ENCODE data around the gene PDZRN4. TPM values are rescaled to one million over a fixed set of nuclear protein-coding genes. Genes with fewer than 3 reads are reported as not detected.
"Not testable (repeated sequence)": the region's sequence is repeated elsewhere in the genome, so short reads cannot be mapped to it uniquely, and the experiment has no call there.

The PDZRN4 gene
- total RNA-seq, result not detected

DNA sequence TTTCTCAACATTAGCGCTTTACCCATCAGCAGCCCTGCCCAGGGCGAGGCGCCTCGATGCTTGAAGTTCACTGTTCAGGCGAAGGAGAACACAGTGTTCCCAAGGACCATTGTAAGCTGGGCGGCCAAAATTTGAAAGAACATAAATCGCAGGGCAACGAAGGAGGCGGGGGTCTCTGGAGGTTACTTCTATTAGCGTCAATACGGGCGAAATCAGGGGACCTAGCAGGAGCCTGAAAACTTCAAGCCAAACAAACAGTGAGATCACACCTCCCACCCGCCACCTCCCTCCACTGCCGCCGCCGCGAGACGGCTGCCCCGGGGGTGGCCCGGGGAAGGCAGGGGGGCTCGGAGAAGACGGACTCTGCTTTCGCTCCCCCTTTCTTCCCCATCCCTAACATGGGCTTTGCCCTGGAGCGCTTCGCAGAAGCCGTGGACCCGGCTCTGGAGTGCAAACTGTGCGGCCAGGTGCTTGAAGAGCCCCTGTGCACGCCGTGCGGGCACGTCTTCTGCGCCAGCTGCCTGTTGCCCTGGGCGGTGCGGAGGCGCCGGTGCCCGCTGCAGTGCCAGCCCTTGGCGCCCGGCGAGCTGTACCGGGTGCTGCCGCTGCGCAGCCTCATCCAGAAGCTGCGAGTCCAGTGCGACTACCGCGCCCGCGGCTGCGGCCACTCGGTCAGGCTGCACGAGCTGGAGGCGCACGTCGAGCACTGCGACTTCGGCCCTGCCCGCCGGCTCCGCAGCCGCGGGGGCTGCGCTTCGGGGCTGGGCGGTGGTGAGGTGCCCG, at the start of gene PDZRN4:
TSS of gene PDZRN4 (plus strand) at position 263 of the 783 bp plus-strand sequence.
- no peak for DNase-seq

DNA sequence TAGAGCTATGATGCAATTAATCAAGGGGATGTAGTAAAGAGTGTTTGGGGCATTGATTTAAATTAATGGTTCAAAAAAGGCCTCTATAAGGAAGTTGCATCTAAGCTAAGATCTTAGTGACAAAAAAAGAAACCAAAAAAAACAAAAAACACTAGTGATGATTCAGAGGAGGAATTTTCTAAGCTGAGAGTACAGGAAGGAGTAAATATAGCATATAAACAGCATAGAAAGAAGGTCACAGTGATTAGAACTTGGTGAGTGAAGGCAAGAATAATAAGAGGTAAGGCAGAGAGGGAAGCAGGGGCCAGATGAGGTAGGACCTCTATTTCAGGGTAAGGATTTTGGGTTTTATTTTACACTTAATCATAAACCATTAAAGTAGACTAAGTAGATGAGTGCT, 48.0 kb upstream of the PDZRN4 start:
- no peak for DNase-seq

DNA sequence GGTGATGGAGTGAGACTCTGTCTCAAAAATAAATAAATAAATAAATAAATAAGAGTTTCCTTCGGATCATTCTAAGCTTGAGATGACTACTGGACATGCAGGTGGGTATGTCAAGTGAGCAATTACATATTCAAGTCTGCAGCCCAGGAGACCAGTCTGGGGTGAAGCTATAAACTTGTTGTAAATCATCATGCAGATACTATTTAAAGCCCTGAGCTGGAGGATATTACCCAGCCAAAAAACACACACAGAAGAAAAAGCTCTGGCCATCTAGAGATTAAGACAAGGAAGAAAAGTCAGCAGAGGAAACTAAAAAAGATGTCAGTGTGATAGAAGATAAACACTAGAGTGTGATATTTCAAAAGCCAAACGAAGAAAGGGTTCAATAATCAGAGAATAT, 47.0 kb upstream of the PDZRN4 start:
- DNase-seq, result no peak

GRCh38 chr12:41142376-41142775, 45.7 kb upstream of the PDZRN4 start:
- no peak for DNase-seq

GRCh38 chr12:41151793-41152192, 36.3 kb upstream of the PDZRN4 start:
- DNase-seq, result no peak

GRCh38 chr12:41162461-41162860, 25.7 kb upstream of the PDZRN4 start:
- DNase-seq, result no peak

- DNase-seq, result no peak
Observed at GRCh38 chr12:41167701-41168100, 20.4 kb upstream of the PDZRN4 start.

DNA sequence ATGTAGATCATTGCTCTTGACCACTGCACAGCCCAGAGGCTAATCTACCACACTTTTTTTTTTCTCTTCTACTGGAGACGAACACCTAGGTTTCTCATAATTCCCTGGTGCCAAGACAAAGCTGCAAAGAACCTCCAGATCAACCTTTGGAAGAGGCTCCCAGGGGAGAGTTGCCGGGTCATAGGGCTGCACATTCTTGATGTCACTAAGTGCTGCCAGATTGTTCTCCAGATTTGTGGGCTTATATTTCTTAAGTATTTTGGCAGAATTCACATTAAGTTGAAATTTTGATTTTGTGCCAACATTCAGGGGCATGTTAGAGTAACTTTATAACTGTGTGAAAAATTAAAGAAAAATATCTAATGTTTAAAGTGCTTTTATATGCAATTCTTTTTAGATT, 13.5 kb upstream of the PDZRN4 start:
- DNase-seq, result no peak

- not testable (repeated sequence) for DNase-seq
Observed at GRCh38 chr12:41179507-41179906, 8.6 kb upstream of the PDZRN4 start.

DNA sequence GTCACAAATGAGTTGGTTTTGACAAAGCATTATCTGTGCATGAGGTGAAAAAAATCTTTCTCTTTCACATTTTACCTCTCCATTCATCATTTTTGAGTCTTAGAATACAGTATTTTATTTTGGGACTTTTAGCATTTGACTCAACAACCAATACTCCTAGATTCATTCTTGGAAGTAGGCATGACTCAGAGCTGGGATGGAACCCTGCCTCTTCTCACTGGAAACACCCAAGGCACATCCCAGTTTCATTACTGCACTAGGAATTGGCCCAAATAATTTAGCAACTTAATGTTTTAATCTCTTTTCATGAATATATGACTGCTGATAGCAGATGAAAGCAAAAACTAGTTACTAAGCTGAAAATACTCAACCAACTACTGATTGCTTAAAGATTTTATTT, 3.3 kb upstream of the PDZRN4 start:
- no peak for DNase-seq

DNA sequence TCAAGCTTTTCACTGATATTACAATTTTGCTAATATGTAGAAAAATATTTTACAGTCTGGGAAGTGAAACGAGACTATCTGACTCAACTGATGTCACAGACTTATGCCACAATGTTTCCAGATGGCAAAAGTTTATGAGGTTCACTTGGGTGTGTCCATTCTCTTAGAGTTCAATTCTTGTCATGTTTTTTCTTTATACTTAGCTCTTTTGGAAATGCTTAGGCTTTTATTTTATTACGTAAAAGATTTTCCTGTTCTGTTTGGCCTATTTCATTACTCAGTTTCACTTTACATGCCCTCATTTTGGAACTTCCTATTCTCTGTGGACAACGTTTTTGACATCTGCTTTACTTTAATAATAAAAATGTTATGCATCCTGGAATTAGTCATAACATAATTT, 2.1 kb upstream of the PDZRN4 start:
- DNase-seq, result no peak

DNA sequence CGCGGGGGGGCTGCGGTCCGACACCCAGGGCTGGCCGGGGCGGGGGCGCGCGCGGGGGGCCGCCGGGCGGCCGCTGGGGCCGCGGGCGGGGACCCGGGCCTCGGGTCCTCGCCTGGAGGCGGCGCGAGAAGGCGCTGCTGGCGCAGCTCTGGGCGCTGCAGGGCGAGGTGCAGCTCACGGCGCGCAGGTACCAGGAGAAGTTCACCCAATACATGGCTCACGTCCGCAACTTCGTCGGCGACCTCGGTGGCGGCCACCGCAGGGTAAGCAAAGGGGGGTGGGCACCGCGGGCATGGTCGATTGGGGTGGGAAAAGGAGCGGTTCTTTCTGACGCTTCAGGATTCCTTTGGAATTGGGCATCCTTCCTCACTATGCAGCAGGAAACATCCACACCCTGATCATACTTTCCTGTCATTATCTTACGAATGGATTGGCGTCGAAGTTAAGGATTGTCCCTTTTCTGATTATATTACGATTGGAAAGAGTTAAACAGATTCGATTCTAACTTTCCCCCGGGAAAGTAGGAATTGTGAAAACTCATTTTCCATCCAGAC, 798 bp downstream of the PDZRN4 start:
- no peak for DNase-seq

GRCh38 chr12:41189395-41190251, 1.5 kb downstream of the PDZRN4 start:
- no peak for DNase-seq

DNA sequence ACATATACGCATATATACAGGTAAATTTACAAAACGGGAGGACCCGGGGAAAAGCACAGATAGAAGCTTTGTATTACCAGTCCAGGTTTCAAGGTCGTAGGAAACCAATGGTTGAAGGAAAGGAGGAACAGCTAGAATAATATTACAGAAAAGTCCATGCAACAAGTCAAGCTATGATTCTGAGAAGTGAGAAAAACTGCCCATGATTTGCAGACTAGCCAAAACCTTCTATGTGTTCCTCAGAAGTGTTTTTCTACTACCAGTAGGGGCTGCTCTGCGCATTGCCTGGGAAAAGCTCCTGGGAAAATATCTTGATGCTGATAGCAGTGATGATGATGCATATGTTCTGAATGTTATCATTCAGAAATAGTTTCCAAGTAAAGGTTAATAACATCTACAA, 2.2 kb downstream of the PDZRN4 start:
- DNase-seq, result no peak

DNA sequence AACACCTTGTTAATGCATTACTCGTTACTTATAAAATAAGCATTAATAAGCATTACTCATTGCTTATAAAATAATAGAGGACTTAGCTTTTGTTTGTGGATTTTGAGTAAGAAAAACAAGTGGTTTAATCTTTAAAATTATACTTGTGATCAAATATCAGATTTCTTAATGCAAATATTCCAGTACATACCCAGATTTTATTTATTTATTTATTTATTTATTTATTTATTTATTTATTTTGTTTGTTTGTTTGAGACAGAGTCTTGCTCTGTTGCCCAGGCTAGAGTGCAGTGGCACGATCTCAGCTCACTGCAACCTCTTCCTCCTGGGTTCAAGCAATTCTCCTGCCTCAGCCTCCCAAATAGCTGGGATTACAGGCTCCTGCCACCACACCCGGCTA, 3.4 kb downstream of the PDZRN4 start:
- not testable (repeated sequence) for DNase-seq

DNA sequence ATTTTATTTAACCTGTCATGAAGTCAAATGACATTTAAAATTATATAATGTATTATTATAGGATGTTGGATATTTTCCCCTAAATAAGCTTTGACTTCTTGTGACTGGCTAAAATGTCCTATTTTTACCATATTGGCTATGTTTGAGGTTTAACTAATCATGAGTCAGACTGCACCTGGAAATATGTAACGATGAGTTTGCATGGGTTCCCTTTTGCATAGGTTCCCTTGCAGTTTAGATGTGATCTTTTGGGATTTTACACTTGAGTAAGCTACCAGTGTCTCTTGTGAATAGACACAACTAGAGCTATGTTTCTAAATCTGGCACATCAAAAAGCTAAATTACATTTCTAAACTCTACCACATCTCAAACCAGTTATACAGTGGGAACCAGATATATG, 5.2 kb downstream of the PDZRN4 start:
- DNase-seq, result no peak

- DNase-seq, result no peak
Observed at GRCh38 chr12:41202051-41202450, 13.9 kb downstream of the PDZRN4 start.

- no peak for DNase-seq
Observed at GRCh38 chr12:41205070-41205709, 17.1 kb downstream of the PDZRN4 start.

DNA sequence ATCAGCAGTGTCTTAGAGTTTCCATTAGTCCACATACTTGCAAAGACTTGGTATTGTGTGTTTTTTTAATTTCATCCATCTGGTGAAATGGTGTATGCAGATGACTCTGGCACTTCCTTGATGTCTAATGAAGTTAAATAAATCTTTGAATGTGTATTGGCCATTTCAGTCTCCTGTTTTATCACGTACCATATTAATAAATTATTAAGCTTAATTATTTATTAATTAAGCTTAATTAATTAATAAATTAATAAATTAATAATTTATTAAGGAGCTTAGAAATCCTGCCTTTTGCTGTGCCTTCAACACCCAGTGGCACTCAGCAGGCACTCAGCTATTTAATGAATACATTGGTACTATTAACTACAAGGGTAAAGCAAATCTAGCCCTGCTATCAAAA, 18.2 kb downstream of the PDZRN4 start:
- DNase-seq, result no peak

DNA sequence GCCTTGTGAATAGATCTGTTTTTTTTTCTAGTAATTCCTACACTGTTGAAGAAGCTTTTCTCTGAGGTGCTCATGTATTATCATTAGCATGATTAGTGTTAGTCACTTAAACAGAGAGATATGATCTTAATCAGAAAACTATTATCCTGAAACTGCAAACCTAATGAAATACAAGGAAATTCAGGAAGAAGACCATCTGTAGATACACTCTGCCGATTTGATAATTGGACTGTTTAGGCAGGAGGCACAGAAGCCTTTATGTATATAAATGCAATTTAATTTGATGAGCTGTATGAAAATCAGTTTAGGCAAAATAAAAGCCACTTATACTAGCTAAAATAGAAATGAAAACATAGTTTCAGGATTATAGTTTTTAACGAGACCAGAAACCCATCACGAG, 23.3 kb downstream of the PDZRN4 start:
- DNase-seq, result no peak

DNA sequence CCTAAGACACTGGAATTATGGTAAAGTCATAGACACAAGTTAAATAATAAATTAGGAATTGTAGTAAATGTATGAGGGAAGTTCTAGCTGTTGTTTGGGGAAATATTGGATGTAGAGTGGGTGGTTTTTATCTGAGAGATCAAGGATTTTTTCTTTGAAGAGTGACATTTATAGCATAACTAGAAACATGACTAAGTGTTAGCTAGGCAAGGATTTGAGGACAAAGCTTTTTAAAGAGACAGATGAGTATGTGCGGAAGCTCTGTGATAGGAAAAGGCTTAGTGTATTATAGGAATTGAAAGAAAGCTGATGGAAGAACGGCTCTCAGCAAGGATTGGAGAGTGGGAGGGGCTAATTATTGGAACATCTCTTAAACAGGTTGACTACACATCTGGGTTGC, 24.5 kb downstream of the PDZRN4 start:
- no peak for DNase-seq

- DNase-seq, result no peak
Observed at GRCh38 chr12:41213107-41213506, 25.0 kb downstream of the PDZRN4 start.

DNA sequence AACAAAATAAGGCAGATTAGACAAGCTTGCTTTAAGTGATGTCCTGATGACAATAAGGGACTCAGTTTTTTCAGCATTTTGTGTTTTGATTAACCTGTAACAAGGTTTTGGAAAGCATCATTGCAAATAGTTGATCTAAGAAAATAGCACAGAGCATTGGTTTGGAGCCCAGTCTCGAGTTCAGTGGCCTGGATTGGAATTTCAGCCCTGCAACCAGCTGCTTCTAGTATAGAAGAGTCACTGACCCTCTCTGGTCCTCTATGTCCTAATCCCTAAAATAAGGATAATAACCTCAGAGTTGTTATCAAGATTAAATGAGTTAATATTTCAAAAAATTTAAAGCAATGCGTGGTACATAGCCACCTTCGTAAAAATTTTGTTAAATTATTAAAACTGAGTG, 25.5 kb downstream of the PDZRN4 start:
- DNase-seq, result no peak
